ENCODE measurements around the gene OAT. TPM values are rescaled to one million over a fixed set of nuclear protein-coding genes. Genes with fewer than 3 reads are reported as not detected.
"Not testable (repeated sequence)": the region's sequence is repeated elsewhere in the genome, so short reads cannot be mapped to it uniquely, and the experiment has no call there.

Gene OAT
- total and polyA plus RNA-seq, 8 donors, result 9.9 to 35.5 (median 20.5) TPM

DNA sequence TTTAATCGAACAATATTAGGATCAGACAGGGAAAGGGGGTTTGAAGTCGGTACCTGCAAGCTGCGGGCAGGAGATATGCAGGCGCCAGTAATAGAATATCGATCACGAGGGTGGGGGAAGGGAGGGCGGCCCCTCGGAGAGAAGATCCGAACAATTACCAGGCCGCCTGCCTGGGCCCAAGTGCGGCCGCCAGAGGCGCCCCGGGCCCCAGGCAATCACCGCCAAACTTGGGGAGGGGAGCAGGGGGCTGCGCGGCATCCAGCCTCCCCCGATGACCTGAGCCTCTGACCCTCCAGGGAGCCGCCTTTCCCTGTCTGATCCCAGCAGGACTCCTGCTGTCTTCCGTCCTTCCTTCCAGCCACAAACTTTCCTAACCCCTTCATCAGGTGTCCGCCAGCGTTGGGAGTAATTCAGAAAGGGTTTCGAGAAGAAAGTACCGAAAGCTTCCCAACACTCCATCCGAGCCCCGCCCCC lies 30.0 kb upstream of the OAT start:
- H3K27me3 ChIP-seq, result peaks cover 0 to 38% (median 17%) of the 10 kb centered on the region in 4 donors
- no peak overlapping the region for H3K4me3 ChIP-seq
- ATAC-seq, result no peak

DNA sequence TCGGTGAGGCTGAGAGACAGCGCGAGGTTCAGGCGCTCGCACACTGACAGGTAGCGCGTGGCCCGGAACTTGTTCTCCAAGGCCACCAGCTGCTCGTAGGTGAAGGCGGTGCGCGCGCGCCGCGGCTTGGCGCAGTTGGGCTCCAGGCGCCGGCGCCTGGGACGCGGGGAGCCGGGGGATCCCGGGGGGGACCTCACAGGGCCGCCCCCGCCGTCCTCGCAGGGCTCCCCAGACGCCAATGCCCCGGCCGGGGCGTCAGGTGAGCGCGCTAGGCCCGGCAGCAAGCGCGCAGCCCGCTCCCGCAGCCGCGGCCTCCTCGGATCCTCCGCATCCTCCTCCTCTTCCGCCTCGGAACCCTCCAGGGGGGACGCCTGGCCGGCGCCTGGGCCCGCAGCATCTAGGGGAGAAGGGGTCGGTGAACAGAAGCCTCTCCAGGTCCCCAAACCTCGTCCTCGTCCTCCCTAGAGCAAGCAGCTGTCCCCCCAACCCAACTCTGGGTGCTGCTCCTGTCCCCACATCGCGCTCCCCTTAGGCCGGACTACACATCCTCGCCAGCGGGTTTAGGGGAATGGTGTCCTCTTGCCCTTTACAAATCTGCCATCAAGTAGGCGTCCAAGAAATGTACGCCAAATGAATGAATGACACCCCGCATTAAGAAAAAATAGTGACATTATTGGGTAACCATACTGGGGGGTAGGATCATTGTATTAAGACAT lies 29.2 kb upstream of the OAT start:
- Histone ChIP-seq H3K27me3 (peaks cover 0 to 38% (median 17%) of the 10 kb centered on the region in 4 donors), H3K27ac (no peak overlapping the region), H3K36me3 (no peaks in the 10 kb centered on the region), H3K4me1 (peaks cover 0 to 9% (median 7%) of the 10 kb centered on the region in 3 donors), H3K9me3 (no peaks in the 10 kb centered on the region), H3K4me3 (peak overlapping the region in 2 of 4 donors; percentile 26 to 41)
- intact Hi-C loops (cut with DNase I), result no loop called here
- ATAC-seq (peak in 3 of 4 donors; percentile 25 to 61 (median 36)), DNase-seq (peak in 2 of 6 donors; percentile 57 to 72), FAIRE-seq (no peak)
- WGBS, 2 donors, result 2 to 3% methylated on average over 45 to 60 of the region's 60 CpGs
- TF ChIP-seq, protein P1, sequence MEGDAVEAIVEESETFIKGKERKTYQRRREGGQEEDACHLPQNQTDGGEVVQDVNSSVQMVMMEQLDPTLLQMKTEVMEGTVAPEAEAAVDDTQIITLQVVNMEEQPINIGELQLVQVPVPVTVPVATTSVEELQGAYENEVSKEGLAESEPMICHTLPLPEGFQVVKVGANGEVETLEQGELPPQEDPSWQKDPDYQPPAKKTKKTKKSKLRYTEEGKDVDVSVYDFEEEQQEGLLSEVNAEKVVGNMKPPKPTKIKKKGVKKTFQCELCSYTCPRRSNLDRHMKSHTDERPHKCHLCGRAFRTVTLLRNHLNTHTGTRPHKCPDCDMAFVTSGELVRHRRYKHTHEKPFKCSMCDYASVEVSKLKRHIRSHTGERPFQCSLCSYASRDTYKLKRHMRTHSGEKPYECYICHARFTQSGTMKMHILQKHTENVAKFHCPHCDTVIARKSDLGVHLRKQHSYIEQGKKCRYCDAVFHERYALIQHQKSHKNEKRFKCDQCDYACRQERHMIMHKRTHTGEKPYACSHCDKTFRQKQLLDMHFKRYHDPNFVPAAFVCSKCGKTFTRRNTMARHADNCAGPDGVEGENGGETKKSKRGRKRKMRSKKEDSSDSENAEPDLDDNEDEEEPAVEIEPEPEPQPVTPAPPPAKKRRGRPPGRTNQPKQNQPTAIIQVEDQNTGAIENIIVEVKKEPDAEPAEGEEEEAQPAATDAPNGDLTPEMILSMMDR (IDR thresholded peaks at IDR 0.05), result no peak

More for the DNA sequence above, 30.0 kb upstream of the OAT start:
- TF ChIP-seq, protein P1 (IDR thresholded peaks at IDR 0.05), result no peak
- FAIRE-seq (no peak), DNase-seq (no peak)
- Histone ChIP-seq H3K9me3 (no peaks in the 10 kb centered on the region), H3K36me3 (no peaks in the 10 kb centered on the region), H3K27ac (no peak overlapping the region), H3K4me1 (peaks cover 0 to 9% (median 7%) of the 10 kb centered on the region in 3 donors)
- intact Hi-C loops (cut with DNase I), result no loop called here
- 2 to 4% methylated on average over 25 to 26 of the region's 26 CpGs for WGBS, 2 donors

DNA sequence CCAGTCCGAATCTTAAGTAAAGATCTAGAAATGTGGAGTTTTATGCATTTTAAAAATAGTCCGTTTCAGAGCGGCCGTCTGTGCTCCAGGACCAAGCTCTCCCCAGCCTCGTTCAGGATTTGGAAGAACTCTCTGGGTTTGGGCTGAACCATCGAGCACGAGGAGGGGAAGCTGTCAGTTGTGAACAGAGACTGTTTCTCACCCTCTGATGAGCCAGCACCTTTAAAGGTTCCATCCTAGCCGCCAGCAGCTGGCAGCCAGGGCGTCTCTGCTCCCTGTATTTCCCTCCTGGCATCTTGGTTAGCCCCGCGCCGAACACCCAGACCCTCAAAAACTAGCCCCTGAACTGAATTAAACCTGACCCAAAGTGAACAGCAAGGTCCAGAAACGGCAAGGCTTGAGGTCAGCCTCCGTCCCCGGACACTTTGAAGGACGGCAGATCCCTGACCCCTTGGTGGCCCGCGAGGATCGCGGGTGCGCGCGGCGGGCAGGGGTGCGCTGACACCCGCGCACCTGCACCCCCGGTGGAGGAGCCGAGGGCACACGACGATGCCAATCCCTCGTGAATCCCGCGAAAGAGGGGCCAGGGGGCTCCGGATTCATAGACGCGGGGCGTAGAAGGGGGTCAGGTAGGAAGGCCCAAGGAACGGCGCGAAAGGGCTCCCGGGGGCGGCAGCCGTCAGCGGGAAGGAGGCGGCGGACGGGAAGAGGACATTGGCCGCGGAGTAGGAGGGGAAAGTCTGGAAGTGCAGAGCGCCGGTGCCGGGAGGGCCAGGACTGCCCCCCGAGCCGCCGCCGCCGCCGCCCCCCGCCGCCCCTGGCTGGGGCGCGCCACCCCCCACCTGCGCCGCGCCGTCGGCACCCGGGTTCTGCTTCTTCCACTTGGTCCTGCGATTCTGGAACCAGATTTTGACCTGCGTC lies 28.4 kb upstream of the OAT start:
- peaks cover 0 to 38% (median 17%) of the 10 kb centered on the region in 4 donors for H3K27me3 ChIP-seq
- intact Hi-C loops (cut with DNase I), result no loop called here
- no peak overlapping the region for H3K27ac ChIP-seq
- no peak for FAIRE-seq
- no peak for ATAC-seq
- H3K9me3 ChIP-seq, result no peaks in the 10 kb centered on the region
- peaks cover 0 to 9% (median 7%) of the 10 kb centered on the region in 3 donors for H3K4me1 ChIP-seq
- WGBS, 2 donors, result 11 to 22% methylated on average over 45 to 71 of the region's 71 CpGs
- TF ChIP-seq, protein P1 (IDR thresholded peaks at IDR 0.05), result no peak
- H3K36me3 ChIP-seq, result no peaks in the 10 kb centered on the region
- DNase-seq, result no peak
- H3K4me3 ChIP-seq, result peak overlapping the region in 2 of 4 donors; percentile 26 to 41

DNA sequence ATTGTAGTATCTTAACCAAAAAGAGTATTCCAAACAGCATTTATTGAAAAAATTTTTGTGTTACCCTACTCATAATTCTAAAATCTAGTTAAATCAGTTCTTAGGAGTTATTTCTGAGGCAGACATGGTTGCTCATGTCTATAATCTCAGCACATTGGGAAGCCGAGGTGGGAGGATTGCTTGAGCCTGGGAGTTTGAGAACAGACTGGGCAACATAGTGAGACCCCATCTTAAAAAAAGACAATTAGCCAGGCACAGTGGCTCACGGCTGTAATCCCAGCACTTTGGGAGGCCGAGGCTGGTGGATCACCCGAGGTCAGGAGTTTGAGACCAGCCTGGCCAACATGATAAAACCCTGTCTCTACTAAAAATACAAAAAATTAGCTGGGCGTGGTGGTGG lies 23.0 kb upstream of the OAT start:
- H3K4me3 ChIP-seq; DNase-seq; H3K27me3 ChIP-seq; intact Hi-C loops (cut with DNase I); H3K27ac ChIP-seq; H3K4me1 ChIP-seq; H3K36me3 ChIP-seq; ATAC-seq; FAIRE-seq; H3K9me3 ChIP-seq: not testable (repeated sequence)
- 80 to 82% methylated on average over 5 of the region's 5 CpGs for WGBS, 2 donors

DNA sequence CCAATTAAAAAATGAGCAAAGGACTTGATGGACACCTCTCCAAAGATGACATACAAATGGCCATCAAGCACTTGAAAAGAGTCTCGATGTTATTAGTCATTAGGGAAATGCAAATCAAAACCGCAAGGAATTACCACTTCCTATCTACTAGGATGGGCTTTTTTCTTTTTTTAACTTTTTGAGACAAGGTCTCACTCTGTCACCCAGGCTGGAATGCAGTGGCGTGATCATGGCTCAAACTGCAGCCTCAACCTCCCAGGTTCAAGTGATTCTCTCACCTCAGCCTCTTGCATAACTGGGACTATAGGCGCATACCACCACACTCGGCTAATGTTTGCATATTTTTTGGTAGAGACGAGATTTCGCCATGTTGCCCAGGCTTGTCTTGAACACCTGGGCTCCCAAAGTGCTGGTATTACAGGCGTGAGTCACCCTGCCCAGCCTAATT lies 17.5 kb upstream of the OAT start:
- 79 to 83% methylated on average over 8 of the region's 8 CpGs for WGBS, 2 donors
- Histone ChIP-seq H3K4me3 (no peak overlapping the region), H3K27me3 (no peaks in the 10 kb centered on the region), H3K27ac (no peak overlapping the region), H3K4me1 (no peaks in the 10 kb centered on the region), H3K9me3 (no peaks in the 10 kb centered on the region), H3K36me3 (no peaks in the 10 kb centered on the region)
- TF ChIP-seq, protein P1 (IDR thresholded peaks at IDR 0.05), result no peak
- ATAC-seq, result no peak
- DNase-seq, result no peak
- intact Hi-C loops (cut with DNase I), result no loop called here
- no peak for FAIRE-seq

DNA sequence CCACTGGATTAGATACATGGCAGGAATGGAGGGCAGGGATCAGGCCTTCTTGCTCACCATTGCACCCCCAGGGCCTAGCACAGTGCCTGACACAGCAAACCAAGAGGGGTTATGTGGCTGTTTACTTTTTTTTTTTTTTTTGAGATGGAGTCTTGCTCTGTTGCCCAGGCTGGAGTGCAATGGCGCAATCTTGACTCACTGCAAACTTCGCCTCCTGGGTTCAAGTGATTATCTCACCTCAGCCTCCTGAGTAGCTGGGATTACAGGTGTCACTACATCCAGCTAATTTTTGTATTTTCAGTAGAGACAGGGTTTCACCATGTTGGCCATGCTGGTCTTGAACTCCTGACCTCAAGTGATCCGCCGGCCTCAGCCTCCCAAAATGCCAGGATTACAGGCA lies 17.0 kb upstream of the OAT start:
- H3K4me3 ChIP-seq; FAIRE-seq; intact Hi-C loops (cut with DNase I); H3K9me3 ChIP-seq; H3K27me3 ChIP-seq; H3K4me1 ChIP-seq; H3K27ac ChIP-seq; DNase-seq; H3K36me3 ChIP-seq; ATAC-seq: not testable (repeated sequence)
- WGBS, 2 donors, result 92 to 93% methylated on average over 4 of the region's 4 CpGs
